ENCODE results near the gene HOXC5.

The HOXC5 gene

DNA sequence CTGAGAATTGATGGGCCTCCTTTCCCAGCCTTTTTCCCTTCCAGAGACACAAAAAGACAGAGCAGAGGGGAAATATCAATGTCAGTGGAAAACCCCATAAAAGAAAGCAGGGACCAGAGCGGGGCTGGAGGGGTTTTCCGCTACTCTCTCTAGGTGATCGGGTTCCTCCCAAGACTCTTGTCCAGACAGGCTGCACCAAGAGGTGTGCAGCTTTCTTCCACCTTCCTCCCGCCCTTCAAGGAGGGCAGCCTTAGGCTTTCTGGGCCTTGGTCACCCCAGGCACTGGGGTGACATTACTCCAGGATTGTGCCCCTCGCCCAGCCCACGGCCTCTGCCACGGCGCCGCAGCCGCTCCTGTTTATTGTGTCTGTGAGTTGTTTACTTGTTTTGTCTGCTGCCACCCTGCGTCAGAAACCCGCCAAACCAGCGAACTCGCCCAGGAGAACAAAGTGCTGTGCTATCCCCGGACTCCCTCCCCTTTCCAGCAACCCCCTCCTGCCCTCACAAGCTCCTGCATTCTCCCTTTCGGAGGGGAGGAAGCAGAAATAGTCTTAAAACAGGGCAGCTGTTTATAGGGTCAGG, 11.3 kb upstream of the HOXC5 start:
- no peak for DNase-seq

DNA sequence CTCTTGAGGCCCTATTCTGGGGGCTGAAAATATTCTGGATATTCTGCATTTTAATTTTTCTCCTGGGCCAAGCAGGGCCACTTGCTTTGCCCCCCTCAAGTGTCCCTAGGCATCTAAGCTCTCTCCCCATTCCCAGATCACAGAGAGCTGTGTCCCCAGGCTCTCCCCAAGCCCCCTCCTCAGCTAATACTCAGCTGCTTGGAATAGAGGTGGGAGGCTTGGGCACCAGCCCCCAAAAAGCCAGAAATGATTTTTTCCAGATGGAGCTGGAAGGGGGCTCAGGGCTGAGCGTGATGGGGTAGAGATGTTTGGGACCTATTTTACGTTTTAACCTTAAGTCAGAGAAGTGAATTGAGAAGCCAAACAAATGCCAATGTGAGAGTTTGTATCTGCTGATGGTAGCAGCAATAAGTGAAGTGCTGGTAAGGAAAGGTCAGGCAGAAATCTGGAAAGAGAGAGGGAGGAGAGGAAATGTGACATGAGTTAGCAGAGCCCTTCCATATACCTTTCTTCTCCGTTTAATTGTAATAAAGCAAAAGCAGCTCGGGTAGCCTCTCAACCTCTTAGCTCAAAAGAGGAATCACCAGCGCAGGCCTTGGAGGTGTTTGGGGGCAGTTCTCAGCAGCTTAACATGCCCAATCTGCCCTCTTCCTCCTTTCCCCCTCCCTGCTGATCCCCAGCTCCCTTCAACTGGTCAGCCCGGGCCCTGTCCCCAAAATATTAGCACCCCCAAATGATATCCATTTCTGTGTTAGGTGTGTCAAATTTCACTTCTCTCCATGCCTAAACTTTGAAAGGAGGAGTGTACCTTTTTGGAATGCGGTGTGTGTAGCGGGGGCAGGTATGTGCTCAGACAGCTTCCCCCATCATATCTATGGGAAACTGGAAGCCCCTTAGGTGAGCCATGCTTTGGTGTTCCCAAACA, 9.6 kb upstream of the HOXC5 start:
- DNase-seq: no peak

DNA sequence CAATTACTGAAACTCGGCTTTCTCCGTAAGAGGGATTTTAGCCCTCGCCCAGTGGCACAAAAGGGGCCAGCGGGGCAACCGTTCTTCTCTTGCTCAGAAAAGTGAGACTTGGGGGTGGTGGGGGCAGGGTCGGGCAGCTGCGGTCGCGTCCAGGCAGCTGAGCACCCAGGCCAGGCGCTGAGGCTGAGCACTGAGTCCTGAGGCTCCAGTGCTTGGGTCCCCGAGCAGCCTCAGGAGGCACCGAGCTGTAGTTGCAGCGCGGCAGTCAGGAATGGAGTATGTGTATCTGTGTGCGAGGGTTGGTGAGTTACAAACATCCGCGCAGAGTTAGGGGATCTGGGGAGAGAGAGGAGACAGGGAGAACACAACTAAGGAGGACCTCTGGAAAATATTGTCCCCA, 8.7 kb upstream of the HOXC5 start:
- DNase-seq: no peak

DNA sequence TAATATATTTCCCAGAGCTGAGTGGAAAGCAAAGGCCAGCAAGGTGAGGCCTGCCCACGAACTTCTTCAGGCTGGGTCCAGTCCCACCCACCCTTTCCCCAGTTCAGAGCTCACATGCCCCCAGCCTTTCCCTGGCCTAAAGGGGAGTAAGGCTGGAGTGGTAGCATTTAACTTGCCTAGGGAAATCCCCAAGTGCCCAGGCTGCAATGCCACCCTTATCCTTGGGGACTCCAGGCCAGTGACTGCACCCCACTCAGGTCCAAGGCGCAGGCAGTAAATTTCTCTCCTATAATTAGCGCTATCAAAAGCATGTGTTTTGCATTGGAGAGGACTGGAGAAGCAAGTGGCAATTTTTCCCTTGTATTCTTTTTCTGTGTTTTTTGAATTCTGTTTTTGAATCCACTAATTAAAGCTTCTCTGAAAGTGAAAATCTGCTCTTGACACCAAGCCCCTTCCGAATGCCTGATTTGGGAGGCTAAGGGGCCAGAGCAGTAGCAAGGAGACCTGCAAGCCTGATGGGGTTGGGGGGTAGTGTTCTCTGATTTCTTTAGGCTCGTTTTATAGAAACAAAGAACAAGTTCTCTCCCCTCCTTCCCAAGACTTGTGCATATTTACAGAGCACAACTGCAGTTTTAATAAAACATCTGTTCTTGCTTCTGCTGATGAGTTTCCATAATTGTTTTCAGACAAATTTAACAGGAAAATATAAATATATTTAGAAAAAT, 8.1 kb upstream of the HOXC5 start:
- DNase-seq: no peak

DNA sequence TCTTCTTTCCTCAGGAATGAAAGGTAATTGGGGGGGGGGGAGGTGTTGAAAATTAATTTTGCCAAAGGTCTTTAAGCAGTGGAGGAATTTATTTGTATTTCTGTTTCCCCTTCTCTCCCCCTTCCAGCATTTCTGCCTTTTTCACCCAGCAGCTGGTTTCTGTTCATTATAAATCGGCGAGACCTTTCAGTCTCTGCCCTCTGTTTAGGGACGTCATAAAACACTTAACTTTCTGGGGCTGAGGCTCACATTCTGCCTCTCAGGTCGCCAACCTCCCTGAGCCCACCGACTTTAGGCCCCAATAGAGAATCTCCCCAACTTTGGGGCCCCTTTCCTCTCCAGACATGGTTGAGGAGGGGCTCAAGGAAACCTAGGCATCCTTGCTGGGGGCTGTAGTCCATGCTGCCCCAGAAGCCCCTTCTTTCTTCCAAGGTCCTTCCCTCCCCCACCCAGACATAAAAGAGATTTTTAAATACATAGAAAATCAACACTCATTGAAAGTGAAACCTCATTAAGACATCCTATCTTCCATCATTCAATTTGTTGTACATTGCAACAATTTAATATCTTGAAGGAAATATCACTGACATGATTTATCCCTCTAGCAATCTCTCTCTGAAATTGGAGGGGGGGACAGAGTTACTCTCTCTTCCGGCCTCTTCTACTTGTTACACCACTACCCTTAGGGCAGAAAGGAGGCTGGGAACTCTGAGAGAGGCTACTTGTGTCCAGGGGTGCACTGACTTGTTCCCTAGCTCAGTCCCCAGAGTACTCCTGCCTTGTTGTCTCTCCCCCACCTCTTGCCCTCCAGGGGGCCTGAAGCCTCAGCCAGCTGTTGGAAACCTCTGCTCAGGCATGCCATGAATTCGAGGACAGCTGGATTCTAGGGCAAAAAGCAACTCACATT, 7.1 kb upstream of the HOXC5 start:
- no peak for DNase-seq

DNA sequence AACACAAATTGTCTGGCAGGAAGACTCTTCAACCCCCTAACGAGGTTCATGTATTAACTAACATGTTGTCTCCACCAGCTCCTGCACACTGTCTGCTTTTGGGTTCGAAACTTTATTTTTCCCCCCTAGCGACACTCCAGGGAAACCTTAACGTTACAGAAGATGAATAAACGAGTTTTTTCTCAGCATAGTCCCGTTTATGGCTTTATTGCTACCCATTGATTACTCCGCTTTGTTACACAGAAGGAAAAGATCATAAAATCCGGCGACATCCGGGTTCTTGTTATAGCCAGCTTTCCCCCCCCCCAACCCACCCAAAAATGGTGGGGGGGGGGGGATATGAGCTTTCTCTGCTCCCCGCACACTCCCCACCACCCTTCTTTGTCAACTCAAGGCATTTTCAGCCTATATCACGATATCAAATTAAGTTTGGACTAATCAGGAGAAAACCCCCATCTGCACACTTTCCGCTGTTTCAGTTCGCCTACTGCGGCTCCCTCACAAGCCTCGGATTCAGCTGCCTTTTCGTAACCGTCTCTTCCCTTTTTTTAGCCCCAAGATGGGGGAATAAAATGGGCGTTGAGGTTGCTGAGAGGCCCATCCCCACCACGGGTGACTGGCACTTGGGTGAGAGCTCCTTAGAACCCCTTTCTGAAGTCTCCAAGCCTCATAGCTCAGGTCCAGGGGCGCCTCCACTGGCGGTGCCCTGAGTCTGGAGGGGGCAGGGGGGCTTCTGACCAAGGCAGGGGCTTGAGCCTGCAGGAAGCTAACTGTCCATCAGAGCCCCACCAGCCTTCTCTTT, 6.0 kb upstream of the HOXC5 start:
- DNase-seq: no peak

DNA sequence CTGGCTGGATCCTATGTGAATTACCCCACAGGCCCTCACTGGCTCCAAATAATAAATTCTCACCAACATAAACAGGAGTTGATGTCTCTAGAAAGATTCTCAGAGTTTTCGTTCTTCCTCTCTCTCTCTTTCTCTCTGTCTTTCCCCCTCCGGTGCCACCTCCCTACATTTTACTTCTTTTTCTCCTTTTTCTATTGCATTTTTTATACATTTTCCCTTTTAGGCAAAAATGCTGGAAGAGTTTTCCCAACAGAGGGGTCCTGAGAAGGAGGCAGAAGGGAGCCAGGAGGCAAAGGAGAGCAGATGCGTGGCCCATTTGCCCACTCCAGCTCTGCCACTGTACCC, 5.4 kb upstream of the HOXC5 start:
- no peak for DNase-seq

DNA sequence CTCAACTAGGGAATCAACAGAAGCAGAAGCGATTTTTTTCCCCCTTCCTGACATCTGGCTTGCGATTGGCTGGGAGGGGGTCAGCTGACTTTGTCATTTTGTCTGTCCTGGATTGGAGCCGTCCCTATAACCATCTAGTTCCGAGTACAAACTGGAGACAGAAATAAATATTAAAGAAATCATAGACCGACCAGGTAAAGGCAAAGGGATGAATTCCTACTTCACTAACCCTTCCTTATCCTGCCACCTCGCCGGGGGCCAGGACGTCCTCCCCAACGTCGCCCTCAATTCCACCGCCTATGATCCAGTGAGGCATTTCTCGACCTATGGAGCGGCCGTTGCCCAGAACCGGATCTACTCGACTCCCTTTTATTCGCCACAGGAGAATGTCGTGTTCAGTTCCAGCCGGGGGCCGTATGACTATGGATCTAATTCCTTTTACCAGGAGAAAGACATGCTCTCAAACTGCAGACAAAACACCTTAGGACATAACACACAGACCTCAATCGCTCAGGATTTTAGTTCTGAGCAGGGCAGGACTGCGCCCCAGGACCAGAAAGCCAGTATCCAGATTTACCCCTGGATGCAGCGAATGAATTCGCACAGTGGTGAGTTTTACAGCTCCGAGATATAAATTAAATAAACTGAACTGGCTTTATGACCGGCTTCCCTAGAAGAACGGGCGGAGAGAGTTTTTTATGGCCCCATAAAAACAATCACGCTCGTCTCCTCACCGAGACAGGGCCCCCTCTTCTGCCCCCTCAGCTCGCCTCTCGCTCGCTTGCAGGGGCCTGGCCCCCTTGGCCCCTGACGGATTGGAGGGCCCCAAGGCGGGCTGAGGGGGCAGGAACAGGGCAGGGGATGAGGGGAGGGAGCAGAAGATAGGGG, 4.3 kb upstream of the HOXC5 start, which contains the start of gene HOXC6:
Gene HOXC6 (plus strand): TSS at position 127 of the 888 bp plus-strand sequence. CDS start 82 bp downstream, at position 209.
- no peak for DNase-seq

DNA sequence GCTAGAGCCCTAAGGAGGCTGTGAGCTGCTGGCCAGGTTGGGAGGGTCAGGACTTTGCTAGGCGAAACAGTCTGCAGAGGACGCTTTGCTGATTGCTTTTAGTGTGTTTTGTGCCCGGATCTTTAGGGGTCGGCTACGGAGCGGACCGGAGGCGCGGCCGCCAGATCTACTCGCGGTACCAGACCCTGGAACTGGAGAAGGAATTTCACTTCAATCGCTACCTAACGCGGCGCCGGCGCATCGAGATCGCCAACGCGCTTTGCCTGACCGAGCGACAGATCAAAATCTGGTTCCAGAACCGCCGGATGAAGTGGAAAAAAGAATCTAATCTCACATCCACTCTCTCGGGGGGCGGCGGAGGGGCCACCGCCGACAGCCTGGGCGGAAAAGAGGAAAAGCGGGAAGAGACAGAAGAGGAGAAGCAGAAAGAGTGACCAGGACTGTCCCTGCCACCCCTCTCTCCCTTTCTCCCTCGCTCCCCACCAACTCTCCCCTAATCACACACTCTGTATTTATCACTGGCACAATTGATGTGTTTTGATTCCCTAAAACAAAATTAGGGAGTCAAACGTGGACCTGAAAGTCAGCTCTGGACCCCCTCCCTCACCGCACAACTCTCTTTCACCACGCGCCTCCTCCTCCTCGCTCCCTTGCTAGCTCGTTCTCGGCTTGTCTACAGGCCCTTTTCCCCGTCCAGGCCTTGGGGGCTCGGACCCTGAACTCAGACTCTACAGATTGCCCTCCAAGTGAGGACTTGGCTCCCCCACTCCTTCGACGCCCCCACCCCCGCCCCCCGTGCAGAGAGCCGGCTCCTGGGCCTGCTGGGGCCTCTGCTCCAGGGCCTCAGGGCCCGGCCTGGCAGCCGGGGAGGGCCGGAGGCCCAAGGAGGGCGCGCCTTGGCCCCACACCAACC, 3.1 kb upstream of the HOXC5 start:
- no peak for DNase-seq

DNA sequence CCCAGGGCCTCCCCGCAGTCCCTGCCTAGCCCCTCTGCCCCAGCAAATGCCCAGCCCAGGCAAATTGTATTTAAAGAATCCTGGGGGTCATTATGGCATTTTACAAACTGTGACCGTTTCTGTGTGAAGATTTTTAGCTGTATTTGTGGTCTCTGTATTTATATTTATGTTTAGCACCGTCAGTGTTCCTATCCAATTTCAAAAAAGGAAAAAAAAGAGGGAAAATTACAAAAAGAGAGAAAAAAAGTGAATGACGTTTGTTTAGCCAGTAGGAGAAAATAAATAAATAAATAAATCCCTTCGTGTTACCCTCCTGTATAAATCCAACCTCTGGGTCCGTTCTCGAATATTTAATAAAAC, 2.4 kb upstream of the HOXC5 start:
- no peak for DNase-seq

DNA sequence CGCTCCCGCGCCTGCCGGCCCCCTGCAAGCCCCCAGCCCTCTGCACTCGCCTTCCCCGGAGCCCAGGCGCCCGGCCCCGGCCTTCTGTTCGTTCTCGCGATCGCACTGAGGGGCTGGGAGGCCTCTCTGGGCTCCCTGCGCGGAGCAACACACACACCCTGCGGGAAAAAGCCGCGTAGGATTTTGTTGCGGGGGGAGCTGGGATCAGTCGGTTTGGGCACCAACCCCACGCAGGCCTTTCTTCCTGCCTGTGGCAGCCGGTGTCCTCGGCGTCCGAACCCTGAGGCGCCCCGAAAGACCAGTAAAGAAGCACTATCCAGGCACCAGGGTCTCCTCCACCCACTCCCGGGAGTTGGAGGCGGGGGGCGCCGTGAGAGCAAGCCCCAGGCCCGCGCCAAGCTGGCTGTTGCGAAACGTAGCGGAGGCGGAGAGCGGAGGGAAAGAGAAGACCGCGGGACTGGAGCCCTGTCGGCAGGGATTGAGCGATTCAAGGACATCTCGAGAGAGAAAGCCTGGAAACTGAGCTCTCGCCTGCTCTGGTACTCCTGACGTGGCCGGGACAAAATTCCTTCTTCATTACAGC, 1.9 kb upstream of the HOXC5 start:
- no peak for DNase-seq

DNA sequence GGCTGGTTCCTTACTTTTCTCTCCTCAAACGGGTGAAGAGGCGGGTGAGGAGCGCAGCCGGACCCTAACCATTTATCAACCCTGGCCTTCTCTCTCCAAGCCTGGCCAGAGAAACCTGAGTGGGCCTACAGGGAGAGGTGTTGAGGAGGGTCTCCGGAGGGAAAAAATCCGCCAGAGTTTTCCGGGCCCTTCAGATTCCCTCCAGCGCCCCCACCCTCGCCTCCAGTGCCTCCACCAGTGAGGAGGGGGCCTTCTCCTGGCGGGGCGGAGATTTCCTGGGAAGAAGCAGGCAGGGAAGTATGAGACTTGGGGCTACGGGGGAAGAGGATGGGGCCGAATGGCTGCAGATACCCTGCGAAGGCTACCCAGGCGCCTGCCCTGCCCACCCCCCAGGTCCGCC, 1.4 kb upstream of the HOXC5 start:
- no peak for DNase-seq

DNA sequence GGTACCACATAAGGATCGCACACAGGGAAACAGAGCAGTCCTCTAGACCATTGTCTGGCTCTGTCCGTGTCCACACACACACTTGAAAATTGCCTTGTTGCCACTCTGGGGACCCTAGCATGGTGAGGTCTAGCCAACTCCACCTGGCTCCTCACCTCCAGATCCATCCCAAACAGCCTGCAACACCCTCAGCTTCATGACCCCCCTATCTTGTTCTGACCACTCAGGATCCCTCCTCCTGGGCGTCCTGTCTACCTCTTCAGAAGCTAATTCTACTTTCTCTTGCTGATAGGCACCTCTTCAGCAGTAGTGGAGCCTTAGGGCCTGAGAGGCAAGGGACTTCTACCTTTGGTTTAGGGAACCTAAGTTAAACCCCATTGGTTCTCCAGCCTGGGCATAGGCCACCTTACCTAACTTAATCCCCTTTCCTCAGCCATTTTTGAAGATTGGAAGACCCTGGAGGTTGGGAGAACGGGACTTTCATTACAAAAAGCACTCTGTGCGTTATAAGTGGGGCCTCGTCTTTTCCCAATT, 697 bp upstream of the HOXC5 start:
- DNase-seq: no peak

DNA sequence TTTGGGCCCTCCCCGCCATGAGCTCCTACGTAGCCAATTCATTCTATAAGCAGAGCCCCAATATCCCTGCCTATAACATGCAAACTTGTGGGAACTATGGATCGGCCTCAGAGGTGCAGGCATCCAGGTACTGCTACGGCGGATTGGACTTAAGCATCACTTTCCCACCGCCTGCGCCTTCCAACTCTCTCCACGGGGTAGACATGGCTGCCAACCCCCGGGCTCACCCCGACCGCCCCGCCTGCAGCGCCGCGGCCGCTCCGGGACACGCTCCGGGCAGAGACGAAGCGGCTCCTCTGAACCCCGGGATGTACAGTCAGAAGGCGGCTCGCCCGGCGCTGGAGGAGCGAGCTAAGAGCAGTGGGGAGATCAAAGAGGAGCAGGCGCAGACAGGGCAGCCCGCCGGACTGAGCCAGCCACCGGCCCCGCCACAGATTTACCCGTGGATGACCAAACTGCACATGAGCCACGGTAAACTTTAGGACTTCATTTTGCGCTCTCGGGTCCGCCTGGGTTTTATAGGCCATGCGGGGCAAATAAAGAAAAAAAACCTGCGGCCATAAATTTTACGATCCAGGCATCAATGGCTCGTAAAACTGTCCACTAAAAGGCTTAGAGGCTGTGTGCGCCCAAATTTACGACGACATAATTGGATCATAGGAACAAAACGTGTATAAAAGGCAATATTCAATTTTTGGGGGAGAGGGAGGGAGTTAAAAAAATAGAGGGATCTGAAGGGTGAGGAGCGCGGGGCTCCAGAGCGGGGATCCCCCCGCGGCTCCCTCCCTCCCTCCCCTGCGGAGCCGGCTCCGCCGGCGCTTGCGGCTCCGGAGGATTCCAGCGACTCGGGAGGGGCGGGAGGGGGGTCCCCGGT, 493 bp downstream of the HOXC5 start:
- DNase-seq: no peak

DNA sequence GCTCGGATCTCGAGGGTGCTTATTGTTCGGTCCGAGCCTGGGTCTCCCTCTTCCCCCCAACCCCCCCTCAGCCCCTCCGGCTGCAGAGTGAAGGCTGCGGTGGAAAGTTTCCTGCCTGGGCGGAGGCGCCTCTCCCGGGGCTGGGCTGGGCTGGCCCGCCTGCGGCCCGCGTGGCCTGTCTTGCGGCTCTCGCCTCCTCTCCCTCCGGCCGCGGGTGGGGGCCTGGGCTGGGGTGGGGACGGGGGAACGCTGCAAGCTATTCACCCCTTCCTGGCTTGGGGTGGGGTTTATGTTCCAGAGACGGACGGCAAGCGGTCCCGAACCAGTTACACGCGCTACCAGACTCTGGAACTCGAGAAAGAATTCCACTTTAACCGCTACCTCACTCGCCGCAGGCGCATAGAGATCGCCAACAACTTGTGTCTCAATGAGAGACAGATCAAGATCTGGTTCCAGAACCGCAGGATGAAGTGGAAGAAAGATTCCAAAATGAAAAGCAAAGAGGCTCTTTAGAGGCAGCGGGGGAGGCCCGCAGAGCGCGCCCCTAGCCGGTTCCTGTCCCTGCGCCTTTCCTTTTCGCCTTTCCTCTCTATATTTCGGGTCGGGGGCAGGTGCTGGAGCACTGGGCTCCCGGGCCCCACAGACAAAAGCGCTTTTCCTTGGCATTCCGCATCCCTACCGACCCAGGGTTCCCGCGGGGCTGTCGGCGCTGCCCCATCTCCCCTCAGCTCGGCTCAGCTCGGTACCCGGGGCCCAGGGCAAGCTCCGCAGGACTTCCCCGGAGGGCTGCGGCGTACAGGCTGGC, 1.3 kb downstream of the HOXC5 start:
- no peak for DNase-seq

DNA sequence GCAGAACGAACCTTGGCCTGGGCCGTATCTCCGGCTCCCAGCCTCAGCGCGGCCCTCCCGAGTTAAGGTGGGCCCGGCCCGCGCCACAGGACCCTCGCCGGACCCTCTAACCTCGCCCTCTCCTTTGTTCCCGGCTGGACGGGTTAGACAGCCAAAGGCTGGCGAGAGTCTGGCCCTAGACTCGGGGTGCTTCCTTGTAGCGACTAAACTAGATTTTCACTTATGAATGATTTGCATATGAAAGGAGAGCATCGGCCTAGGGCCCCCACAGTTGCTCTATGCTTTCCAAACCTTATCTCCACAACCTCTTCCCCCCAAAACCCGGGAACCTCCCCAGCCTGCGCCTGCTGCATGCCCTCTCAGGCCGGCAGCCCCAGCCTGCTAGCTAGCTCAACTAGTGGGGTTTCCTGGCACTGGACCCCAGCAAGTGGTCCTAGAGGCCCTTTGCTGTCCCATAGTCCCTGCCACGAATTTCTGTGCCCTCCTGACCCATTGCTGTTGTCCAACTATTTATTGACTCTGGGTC, 2.0 kb downstream of the HOXC5 start:
- no peak for DNase-seq

Measured in NCI-H1436 treated with DMSO at 0.1 percent for 48 hours (cell line).